Activated T-cell treated with anti-CD3 and anti-CD28 coated beads for 24 hours (primary cell): ENCODE data around the gene PNRC2.
"Not testable (repeated sequence)": the region's sequence is repeated elsewhere in the genome, so short reads cannot be mapped to it uniquely, and the experiment has no call there.

ENCODE experiments used
- DNase-seq: peaks from one replicate; pipeline ENCODE4 v3.0.0-alpha.2; 2020; ENCODE audit warnings: low read depth

The PNRC2 gene

DNA sequence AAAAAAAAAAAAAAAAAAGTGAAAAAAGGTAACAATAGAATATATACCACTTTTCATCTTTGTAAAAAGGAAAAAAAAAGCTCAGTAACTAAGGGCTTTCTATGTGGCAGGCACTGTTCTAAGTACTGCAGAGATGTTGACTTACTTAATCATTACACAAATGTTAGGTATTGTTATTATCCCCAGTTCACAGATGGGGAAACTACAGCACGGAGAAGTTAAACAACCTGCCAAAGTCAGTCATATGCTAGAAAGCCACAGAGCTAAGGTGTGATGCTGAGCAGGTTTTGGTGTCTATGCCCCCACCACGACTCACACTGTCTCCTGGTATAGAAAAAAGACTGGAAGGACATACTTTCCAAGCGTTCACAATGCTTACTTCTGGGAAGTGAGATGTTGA is 6.6 kb upstream of the PNRC2 start:
- no peak for DNase-seq

DNA sequence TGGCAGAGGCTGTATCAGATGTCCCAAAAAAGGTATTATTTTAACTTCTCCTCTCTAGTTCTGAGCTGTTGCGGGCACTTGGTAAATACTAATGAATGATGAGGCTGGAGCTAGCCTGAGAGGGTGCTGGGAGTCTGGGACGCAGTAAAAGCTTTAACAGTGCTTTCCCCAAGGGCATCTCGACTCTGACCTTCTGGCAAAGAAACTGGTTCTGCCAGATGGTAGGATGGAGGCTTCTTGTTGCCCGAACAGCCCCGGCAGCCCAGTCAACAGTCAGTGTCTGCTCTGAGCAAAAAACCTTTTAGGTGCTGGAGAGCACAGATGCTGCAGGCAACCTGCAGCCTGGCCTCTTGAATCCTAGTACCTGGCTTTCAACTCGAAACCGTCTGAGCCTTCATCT is 2.5 kb upstream of the PNRC2 start:
- DNase-seq = no peak

DNA sequence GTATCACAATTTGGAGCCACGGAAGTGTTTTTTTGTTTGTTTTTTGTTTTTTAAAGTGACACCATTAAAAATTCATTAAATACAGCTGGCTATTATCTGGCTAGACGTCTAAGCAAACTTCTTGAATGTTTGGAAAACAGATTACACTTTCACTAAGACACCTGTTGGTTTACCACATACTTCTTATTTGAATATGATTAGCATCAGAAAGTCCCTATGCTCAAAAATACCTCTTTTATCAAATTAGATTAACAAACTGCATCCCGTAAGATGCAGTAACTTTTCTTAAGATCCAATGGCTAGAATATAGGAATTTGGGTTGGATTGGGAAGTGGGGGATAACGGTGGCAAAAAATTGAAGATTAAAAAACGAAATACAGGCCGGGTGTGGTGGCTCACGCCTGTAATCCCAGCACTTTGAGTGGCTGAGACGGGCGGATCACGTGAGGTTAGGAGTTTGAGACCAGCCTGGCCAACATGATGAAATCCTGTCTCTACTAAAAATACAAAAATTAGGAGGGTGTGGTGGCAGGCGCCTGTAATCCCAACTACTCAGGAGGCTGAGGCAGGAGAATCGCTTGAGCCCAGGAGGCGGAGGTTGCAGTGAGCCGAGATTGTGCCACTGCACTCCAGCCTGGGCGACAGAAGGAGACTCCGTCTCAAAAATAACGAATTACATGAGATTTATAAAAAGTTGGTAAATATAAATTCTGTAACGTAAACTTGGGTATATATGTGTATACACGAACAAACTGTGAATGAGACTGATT is 1.4 kb upstream of the PNRC2 start:
- DNase-seq = not testable (repeated sequence)

DNA sequence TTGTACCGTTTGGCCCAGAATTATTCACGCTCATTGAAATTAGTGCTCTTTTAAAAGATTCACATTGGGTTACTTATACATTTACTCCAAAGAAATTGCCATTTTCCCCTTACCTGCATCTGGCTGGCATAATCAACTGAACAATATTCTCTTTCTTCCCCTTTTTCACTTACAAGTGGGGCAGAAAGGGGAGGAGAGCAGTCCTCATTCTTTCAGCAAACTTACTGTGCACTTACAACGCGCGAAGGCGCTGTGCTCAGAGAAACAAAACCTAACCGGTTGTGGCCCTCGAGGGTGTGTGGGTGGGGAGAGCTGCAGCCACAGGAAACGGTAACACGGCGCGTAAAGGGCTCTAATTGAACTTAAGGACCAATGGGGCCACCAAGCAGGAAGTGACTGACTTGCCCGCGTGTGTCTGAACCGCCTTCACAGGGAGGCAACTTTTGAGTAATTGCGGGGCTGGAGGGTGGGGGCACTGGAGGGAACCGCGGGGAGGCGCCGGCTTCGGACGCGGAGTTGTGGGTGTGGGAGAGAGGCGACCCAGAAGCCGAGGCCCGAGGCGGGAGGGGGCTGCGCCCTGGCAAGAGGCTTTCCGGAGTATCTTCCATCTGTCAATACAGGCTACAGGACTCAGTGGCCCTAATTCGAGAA is 693 bp upstream of the PNRC2 start:
- DNase-seq = peak; percentile 91

DNA sequence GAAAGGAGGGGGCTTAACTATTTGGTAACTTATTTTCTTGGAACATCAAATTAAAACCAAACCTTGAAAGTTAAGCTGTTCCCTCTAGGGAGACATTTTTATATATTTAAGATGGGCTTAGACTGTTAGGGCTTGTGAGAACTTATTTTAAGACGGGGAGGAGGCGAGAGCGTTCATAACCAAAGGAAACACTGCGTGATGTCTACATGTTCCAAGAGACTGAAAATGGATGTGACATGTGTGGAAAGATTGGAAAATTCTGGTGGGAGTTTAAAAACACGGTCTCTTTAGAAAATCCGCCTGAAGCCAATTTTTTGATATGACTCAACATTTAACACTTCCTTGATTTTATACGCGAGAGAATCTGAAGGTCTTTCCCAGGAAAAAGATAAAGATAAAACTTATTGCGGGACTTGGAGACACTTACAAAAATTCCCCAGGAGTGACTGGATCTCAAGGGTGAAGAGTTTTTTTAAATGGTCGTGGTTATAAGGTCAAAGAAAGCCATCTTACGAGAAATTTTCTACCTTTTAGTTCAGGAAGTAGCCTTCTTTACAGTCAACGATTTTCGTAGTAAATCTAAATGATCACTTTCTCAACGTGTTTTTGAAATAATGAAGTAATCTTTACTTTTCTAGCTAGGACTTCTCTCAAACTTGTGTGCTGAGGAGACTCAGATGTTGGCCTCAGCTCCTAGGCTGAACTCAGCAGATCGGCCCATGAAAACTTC is 828 bp downstream of the PNRC2 start:
- no peak for DNase-seq

DNA sequence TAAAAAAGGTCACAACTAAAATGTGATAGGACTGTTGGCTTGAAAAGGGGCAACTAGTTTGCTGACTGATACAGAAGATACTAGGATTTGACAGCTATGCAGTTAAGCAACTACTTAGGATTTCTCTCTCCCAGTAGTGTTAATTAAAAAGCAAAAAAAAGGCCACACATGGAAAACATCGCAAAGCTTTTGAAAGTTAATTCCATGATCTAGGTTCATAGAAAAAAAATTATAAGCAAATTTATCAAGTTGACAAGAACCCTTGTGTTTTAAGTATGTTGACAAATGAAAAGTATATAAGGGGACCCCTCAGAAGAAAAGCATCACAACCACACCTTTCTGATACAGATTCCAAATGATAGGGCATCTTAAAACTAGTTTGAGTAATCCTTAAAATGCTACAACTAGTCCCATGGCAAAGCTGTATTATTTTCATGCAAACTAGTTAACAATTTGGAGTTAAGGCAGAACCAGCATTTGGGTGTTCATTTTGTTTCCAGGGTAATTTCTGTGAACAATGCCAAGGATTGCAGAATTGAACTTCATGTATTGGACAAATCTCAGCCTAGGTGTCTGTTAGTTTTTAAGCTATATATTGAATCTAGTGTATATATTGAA is 4.1 kb downstream of the PNRC2 start:
- DNase-seq = no peak

DNA sequence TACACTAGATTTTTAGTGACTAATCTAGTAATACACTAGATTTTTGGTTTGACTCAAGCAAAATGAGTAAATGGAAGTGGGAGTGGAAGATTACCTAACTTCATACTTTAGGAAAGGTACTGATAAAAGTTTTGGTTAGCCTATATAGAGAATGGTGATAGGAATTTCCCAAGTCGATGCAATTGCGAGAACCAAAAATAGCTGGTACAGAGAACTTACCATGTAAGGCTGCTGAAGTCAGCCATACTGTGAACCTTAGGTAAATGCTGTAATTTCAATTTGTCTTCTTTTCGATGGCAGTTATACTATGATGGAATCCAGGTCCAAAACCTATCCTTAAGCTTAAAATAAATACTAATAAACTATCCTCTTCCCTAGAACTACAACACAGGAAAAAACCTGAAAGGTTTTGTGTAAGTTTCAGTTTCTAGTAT is 4.6 kb downstream of the PNRC2 start:
- no peak for DNase-seq

DNA sequence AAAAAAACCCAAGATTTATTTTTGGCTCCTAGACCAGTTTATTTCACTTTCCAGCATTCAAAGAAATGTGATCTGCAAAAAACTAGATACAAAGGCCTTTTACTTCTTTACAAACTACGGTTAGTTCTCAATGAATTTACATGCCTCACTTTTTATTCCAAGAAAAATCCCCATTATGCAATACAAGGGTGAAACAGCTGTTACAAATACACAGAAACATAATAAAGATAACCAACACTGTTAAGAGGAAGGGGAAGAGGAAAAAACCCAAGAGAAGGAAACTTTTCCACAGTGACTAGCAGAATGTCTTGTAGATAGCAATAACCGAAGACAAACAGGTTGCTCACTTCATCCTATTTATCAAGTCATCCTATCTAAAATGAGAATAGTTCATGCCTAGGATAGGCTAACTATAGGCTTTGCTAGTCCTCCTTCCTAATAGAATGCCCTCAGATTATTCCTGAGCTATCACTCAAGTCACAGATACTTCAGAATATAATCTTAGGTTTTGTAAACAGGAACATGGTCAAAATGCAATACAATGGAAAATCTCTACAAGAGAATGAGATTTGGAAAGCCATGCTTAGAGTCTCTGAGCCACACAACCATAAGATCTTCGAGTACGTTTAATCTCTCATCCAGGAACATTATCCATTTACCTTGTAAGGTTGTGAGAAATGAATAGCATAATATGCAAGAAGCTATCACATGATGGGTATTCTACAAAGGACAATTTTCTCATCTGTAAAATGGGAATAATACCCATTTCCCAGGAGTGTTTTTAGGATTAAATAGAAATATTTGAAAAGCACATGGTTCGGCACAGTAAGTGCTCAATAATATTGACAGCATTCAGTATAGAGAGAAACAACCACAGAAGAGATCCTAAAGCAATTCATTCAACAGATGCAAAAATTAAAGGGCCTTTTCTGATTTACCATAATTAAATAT is 5.4 kb downstream of the PNRC2 start:
- DNase-seq = no peak

DNA sequence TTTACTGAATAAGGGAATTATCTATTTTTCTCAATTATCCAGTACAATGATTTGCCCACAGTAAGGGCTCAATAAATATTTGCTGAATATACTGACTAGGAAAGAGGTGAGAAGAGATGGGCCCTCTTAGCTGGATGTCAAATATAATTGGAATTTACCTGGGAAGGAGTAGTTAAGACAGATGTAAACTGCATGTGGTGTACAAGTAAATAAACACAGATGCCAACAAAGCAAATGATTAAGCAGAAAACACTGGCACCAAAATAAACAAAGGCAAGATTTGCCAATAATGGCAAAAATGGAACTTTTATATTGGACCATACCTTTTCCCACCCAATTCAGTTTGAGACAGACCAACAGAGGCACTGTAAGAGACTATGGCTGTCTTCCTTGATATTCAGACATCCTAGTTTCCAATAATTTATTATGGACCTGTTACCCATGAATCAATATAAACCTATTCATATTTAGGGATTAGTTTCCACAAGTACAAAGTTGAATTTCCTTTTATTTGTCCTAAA is 7.4 kb downstream of the PNRC2 start:
- no peak for DNase-seq

DNA sequence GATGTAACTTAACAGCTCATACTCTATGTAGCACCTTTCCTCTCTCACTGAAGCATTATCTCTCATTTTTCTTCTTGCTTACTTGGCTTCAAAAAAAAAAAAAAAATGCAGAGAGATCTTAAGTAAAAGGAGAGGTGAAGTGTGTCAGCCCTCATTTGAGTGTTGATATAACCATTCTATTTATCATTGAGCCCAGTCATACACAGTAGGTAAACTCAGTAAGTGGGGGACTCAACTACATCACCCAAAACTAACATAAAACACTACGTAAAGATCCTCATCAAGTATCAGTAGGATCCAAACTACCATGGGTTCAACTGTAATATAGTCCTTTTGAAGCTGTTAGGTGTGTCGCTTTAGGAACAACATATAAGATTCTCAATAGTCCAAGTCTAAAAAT is 8.2 kb downstream of the PNRC2 start:
- no peak for DNase-seq

DNA sequence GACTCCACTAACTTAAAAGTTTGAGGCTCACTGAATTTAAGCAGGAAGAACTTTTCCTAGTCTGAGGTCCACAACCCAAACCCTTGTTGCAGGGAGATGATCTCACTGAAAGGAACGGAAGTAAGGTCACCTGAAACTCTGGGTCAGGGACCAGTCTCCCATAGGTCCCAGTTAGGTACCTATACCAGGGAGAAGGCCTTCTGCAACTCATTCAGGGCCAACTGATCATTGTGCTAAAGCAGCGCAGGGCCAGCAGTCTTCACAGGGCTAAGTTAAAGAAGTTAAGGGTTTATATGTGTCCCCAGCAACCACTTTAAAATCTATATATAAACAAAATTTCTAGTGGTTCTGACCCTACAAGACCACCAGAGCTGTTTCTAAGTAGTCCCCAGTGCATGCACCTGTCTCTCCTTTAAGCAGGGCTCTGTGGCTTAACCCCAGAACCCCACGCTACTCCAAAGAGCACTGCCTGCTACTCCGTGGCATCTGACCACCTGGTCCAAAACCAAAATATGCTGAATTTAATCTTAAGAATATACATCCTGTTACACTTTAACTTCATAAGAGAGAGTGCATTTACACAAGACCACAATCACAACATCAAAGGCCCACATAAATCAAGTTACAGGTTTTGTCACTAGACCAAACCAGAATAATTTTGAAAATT is 17.7 kb downstream of the PNRC2 start:
- DNase-seq = no peak

DNA sequence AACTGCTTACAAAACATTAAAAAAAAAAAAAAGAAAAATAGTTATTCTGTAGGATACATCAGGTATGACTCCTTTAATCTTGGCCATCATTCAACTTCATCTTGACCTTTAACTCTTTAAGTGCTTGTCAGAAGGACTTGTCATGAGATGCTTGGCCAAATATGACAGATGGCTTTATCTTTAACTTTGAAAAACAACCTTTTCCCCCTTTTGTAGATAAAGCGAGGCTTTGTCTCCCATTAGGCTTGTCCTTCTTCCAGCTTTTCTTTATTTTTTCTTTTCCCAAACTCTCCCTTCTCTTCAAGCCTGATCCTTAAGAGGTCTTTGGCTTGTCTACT is 18.2 kb downstream of the PNRC2 start:
- no peak for DNase-seq

DNA sequence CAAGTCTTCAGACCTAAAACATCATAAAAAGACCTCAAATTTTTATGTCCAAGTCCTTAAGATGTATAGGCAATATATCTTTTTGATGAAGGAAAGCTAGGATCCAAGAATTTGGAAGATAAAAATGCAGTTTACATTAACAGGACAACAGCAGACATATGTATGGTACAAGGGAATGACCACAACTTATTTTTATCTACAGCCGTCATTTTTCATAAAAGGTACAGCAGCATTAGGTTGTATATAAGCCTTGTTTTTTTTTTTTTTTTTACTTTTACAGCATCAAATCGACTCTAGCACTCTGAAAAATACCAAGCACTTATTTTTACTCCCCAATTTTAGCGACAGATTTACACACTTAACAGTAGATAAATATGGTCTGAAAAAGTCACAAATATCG is 19.2 kb downstream of the PNRC2 start:
- no peak for DNase-seq

DNA sequence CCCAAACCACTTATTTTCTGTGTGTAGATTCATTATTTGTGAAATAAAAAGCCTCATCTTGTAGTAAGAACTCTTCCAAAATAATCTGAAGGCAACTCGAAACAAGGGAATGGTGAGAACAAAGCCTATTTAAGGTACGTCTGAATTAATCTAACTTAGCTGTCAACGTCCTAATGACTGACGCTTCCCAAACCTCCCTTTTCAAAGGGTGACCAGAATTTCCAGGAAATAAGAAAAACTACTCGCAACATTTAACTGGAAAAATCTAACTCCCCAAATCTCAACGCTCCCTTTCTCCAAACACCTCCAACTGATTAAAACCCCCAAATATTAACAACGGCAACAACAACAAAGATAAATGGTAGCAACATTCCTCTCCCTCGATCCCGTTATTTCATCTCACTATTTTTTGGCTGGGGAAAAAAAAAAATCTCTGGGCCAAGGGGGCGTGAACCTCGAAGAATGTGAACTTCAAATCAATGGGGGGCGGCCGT is 19.8 kb downstream of the PNRC2 start:
- no peak for DNase-seq

DNA sequence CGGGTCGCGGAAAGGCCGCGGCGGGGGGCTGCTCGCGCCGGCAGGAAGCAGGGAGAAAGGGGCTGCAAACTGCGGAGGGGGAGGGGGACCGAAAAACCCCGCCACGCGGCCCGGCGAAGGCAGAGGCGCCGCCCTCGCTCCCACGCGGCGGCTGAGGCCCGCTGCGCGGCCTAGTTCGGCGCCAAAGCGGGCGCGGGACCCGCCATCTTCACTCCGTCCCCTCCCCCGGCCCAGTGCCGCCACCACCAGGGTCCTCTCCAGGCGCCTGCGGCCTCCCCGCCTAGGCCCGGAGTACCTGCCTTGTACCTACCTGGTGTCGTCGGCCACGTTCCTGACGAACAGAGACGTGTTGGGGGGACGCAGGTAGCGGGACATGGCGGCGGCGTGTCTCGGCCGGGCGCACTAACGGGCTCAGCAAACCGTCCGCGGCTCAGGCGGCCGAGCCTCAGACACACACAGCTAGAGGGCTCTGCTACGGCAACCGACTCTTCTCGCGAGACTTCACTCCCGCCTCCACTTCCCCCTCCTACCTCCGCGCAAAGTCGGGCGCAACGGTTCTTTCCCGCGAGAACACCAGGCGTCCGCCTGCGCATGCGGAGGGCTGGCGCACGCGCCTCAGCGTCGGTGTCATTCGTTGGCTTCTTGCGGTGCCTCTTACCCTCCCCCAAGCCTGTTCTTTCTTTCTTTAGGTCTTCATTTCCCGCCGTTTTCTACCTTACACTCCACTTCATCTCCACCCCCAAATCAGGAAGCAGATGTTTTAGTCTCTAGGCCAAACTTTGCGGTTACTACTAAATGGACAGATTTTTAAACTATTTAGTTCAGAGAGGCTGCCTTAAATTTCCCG is 20.5 kb downstream of the PNRC2 start, which contains the start of gene SRSF10:
SRSF10 (minus strand) TSS at position 447 of the 847 bp plus-strand sequence; CDS start at position 375, 72 bp downstream.
- peak; percentile 97 for DNase-seq

DNA sequence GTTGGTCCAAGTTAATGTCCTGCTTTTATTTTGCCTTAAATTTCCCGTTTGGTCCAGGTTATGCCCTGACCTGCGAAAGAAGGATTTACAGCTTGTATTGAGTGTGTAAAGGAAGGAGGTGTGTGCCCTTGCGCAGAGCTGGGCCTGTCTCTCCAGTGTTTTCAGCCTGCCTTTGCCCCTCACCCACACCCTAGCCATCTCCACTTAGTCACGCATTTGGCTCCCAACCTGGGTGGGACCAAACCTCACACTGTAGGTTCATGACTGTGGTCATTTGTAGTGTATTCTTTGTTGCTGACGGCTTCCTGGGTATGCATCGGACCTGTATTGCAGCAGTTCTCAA is 21.1 kb downstream of the PNRC2 start:
- DNase-seq = peak; percentile 44

DNA sequence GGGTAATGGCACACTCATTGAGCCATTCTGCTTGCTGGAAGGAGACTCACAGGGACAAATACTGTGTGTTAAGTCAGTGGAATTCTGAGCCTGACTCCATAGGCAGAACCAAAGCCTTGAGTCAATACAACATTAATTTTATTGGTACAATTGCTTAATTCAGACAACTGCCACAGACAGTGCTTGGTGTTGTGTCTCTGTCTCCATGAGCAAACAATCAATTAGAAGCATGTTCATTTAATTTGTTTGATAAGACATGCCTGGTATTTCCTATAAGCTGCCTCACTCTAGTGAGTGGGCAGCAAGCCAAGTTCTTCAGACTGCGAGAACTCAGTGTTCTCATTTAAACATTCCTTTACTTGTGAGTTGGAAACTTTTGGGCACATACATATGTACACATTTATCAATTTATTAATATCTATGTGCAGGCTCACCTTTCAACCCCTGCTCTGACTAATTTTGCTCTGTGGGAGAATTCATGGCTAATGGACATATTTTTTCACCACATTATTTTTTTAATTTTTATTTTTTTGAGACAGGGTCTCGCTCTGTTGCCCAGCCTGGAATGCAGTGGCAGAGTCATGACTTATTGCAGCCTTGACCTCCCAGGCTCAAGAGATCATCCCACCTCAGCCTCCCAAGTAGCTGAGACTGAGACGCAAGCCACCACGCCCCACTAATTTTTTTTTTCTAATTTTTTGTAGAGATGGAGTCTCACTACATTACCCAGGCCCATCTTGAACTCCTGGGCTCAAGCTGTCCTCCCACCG is 25.0 kb downstream of the PNRC2 start:
- DNase-seq = no peak

DNA sequence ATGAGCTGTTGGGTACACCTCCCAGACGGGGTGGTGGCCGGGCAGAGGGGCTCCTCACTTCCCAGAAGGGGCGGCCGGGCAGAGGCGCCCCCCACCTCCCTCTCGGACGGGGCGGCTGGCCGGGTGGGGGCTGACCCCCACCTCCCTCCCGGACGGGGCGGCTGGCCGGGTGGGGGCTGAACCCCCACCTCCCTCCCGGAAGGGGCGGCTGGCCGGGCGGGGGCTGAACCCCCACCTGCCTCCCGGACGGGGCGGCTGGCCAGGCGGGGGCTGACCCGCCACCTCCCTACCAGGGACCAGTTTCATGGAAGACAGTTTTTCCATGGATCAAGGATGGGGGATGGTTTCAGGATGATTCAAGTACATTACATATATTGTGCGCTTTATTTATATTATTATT is 27.4 kb downstream of the PNRC2 start:
- not testable (repeated sequence) for DNase-seq

DNA sequence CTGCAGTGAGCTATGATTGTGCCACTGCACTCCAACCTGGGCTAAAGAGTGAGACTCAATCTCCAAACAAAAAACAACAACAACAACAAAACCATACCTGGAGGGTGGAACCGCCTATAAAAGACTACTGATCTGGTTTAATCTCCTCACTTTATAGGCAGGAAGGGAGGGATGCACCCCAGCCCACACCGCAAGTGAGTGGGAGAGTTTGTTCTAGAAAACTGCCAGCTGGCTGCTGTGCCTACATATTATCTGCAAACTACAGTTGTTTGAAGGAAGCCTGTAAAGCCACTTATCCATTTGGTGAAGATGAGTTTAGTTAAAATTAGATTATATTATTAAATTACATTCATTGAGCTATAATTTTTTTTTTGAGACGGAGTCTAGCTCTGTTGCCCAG is 29.6 kb downstream of the PNRC2 start:
- no peak for DNase-seq
